NCI-H524 treated with DMSO at 0.1 percent for 48 hours (cell line): ENCODE measurements around the gene COL4A2.

ENCODE experiments used
- DNase-seq: peaks from one replicate; lab custom pipeline; 2025; lab: John Stamatoyannopoulos, UW

The COL4A2 gene

GRCh38 chr13:110402299-110403069 is 95.4 kb downstream of the COL4A2 start:
- no peak for DNase-seq

DNA sequence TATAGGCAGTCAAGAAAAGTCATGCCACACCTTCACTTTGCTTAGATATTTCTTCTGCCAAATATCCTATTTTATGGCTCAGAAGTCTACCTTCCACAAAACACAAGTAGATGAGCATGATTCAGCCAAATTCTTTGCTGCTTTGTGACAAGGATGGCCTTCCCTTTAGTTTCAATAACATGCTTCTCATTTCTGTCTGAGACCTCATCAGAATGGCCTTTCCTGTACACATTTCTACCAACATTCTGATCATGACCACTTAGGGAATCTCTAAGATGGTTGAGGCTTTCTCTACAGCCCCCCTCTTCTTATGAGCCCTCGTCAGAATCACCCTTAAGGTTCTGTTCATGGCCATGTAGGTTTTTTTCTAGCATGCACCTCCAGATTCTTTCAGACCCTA is 96.2 kb downstream of the COL4A2 start:
- no peak for DNase-seq

- no peak for DNase-seq
These were observed 96.6 kb downstream of the COL4A2 start for GRCh38 chr13:110403721-110404120.

- DNase-seq, result no peak
These were observed 97.2 kb downstream of the COL4A2 start for GRCh38 chr13:110404321-110404720.

- DNase-seq, result no peak
These were observed 98.7 kb downstream of the COL4A2 start for GRCh38 chr13:110405597-110406450.

- DNase-seq, result no peak
These were observed 99.9 kb downstream of the COL4A2 start for GRCh38 chr13:110407021-110407420.

DNA sequence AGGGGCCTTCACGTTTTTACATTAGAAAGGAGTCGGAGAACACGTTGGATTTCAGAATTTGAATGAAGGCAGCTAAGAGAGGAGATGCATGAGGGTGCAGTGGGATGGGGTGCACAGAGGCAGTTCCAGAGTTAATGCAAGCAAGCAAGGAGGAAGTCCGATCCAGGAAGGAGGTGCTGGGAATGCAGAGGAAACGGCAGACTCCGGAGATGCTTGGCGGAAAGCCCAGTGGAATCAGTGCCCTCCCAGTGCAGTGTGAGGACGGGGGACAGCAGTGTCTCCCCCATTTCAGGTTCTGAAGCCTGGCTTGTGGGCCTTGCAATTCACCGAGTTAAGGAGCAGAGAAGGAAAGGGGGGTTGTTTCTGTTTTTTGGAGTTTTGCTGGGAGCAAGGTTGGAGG is 100.4 kb downstream of the COL4A2 start:
- DNase-seq, result no peak

DNA sequence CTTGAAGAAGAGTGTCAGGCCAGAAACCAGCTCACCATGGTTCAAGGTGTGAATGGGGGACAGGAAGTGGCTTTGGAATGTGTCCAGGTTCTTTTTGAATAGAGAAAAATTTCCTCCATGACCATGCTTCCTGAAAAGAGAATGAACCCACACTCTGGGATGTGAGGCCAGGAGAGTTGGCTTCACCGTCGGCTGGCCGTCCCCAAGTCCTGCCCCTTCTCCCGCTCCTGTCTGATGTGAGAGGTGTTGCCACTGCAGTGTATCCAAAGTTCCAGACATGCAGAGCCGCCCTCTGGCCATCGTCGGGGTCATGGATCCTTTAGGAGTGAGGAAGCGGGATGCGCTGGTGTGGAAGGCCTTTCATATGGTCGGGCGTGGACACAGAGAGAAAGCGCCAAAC is 101.2 kb downstream of the COL4A2 start:
- DNase-seq, result no peak

- DNase-seq, result no peak
These were observed 102.5 kb downstream of the COL4A2 start for GRCh38 chr13:110409581-110409992.

GRCh38 chr13:110410000-110410399 is 102.9 kb downstream of the COL4A2 start:
- no peak for DNase-seq

- DNase-seq, result no peak
These were observed 104.0 kb downstream of the COL4A2 start for GRCh38 chr13:110410936-110411687.

GRCh38 chr13:110411688-110412059 is 104.6 kb downstream of the COL4A2 start:
- DNase-seq, result no peak

DNA sequence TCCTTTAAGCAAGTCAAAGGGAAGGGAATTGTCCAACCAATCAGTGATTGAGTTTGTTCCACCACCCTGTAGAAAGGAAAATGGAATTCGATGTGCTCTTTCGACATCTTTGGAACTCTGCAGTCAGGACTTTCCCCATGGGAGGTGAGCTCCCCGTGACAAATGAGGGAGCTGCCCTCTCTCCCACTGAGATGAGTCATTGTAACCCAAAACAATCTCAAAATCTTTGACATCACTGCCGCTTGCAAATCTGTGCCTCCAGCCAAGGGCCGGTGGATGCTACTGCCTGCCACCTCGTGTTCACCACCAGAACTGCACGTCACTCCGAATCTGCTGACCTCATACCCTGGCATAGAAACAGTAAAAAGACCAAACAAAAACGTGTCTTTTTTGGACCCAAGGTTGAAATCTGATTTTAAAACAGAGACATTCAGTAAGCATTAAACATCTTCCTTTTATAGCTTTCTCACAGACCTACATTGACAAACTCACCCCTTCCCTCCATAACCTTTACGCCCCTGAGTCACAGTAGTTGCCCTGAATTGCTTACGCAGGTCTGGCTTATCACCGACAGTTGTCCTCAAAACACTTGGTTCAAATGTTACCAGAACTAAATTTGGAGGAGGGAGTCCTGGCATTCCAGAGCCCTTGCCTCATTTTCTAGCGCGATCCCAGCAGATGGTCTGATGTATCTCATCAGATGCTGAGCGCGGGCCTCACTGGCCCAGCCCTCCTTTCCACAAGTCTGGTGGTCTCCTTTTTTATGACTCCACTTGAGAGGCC is 105.2 kb downstream of the COL4A2 start:
- no peak for DNase-seq

DNA sequence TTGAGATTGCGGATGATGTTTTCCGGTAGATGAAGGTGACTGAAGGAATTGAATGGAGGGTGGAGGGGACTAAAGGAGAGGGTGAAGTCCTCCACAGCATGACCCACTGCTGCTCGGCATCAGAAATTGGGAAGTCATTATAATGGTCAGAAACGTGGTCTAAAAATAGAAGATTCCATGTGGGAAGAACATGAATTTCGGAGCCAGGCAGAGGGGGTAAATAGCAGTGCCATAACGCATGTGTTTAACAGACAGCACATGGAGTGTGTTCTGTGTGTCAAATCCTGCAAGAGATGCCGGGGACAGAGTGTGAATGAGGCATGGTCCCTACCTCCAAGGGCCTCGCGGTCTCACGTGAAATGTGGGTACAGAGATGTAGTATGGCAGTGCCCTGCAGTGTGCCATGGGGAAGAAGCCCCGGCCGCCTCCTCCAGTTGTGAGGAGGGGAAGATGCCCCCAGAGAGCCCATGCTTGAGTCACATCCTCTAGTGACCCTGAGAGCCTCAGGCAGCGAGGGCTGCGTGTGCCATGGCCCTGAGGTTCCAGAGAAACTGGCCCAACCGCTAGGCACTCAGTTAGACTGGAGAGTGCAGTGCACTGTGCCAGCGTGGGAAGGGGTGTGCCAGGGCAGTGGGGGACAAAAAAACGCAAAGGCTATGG is 106.1 kb downstream of the COL4A2 start:
- no peak for DNase-seq

DNA sequence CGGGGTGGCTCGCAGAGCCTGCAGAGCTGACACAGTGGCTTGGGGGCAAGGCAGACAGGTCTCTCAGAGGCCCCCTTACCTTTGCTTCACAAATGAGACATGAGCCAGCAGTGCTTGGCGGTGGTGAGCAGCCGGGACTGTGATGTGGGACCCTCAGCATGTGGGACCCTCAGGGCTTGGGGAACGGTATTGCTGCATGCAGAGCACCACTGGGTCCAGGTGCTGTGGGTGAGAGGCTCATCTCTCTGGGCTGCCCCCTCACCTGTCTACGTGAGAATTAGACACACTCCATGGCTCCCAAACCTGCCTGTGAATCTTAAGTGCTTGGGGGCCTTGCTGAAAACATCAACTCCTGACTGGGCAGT is 106.6 kb downstream of the COL4A2 start:
- no peak for DNase-seq

- no peak for DNase-seq
These were observed 107.2 kb downstream of the COL4A2 start for GRCh38 chr13:110414283-110414682.

- DNase-seq, result no peak
These were observed 107.8 kb downstream of the COL4A2 start for GRCh38 chr13:110414931-110415330.

- no peak for DNase-seq
These were observed 108.6 kb downstream of the COL4A2 start for GRCh38 chr13:110415669-110416068.

DNA sequence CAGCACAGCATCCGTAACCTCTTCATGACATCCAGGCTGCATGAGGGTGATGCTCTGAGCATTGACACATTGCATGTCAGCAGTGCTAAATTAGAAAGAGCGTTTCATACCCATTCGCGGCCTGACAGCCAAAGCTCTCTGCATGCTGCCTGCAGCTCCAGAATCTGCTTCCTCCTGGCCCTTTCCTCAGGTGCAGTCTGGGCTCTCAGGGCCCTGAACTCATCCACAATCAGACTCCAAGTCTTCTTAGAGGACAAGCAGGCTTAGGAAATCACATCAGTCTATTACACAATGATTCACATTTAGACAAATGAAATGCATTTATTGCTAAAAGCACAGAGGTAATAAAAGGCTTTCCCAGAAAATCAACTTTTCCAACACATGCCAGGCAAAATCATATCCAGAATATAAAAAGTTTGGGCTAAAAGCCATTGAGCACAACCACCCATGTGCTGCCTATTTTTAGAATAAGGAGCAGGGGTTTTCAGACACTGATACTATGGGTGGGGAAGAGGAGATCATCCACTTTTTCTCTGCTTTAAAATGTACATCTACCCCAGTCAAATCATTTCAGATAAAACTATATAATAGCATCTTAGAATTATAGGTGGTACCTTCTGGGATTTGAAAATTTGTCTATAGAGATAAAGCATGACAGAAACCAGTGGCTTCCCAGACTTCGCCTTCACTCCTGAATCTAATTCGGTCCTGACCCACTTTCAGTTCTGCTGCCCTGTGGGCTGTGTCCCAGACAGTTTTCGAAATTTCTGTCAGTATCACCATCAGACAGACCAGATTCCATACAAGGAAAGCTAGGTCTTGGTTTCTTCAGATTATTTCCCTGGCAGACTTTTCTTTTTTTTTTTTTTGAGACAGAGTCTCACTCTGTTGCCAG is 109.3 kb downstream of the COL4A2 start:
- DNase-seq, result no peak

DNA sequence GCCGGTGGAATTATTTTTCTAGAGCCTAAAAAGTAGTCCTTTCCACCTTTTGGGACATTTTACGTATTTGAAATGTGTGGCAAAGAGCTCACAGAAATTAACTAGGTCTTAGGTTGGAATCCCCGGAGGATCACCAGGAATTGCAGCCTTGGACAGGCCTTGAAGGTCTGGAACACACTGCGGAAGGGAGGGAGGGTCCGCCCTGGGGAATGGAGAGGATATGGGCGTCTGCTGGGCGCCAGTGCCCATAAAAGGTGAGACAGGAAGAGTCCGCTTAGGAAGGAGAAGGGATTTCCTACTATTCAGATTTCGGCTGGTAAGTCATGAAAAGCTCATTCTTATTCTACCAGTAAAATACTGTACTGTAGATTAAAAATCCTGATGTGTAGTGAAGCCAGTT is 111.9 kb downstream of the COL4A2 start:
- DNase-seq, result no peak
